ENCODE data around the gene CSH1.
"Not testable (repeated sequence)": the region's sequence is repeated elsewhere in the genome, so short reads cannot be mapped to it uniquely, and the experiment has no call there.

CSH1 gene

GRCh38 chr17:63896524-63897354 lies at the start of gene CSH1:
TSS of gene CSH1 (minus strand) at chr17:63896574. CDS start at chr17:63896511, 63 bp downstream.
- DNase-seq: not testable (repeated sequence)

DNA sequence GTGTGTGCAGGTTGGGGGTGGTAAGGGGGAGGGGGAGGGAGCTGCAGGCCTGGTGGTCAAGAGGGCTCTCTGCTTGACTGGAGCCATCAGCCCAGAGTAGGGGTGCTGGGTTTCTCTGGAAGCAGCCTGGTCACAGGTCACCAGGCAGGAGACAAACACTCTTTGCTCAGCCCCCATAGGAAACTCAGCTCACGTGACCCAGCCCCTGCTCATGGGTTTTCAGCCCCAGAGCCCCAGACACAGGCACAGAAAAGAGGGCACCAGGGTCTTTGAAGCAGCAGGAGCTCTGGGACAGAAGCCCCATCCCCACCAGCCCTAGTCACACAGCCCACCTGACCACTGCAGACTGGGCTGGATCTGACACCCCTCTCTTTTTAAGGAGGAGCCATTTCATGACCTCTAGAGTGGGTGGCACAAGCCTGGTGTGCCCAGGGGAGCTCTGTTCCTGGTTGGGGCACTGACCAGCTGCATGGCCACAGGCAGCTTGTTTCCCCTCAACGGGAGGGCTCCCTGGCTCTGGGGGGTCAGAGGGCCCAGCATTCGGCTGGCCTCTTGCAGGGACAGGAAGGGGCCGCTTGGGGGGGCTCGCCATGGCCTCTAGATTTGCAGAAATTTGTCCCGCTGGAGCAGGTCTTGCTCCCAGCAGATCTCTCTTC lies 49.5 kb upstream of the CSH1 start:
- peak; percentile 16 for DNase-seq

GRCh38 chr17:63944736-63945499 lies 48.5 kb upstream of the CSH1 start:
- no peak for DNase-seq

DNA sequence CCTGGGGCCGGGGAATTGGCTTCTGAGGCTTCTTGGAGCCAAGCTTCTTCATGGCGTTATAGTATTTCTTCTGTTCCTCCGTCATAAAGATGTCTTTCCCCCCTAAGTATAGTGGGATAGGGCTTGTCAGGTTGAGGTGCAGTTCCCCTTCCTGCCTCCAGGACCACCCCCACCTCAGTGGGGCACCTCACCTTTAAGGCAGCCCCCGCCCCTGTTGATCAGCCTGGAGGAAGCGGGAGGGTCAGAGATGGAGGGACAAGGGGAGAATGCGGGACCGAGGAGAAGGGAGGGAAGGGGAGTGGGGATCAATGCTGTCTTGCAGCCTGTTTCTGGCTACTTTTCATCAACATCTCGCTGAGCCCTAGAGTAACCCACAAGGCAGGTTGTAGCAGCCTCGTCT lies 47.4 kb upstream of the CSH1 start:
- DNase-seq: no peak

GRCh38 chr17:63942309-63942985 lies 46.1 kb upstream of the CSH1 start:
- no peak for DNase-seq

DNA sequence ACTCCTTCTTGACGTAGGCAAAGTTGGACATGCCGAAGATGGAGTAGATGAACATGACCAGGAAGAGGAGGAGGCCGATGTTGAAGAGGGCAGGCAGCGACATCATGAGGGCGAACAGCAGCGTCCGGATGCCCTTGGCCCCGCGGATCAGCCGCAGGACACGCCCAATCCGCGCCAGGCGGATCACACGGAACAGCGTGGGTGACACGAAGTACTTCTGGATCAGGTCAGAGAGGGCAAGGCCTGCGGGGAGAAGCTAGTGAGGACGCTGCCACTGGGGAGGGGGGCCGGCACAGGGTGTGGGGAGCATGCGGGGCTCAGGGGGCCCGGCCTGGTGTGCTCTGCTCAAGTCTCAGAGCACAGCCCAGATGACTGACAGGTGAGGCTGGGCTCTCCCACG lies 45.4 kb upstream of the CSH1 start:
- no peak for DNase-seq

DNA sequence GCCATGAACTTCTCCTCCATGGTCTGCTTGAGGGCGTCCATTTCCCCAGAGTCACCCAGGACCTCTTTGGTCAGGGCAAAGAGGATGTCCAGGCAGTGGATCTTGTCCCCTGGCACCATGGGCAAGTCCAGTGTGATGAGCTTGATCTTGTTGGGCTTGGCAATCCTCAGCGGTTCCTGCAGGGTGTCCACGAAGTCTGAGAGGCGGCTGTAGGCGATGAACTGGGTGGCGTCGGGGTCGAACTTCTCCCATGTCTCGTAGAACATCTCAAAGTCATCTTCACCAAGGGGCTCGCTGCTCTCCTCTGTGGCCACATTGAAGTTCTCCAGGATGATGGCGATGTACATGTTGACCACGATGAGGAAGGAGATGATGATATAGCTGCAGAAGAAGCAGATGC lies 44.8 kb upstream of the CSH1 start:
- DNase-seq: no peak

DNA sequence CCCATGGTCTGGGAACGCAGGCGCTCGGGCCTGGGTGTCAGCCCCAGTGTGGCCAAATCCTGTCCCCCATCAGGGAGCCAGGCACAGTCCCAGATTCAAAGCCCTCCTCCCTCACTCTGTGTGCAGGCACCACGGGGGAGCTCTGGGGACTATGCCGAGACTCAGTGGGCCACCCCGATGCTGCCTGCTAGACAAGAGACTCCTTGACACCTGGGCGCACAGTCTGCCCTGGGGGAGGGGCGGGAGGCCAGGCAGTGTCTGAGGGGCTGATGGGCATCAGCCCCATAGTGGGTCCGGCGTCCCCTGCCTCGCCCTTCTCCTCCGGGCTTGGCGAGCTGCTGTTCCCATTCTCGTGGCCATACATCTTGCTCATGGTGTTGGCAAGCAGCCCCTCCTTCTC lies 44.2 kb upstream of the CSH1 start:
- DNase-seq: no peak

- no peak for DNase-seq
Measured at GRCh38 chr17:63939884-63940283, 43.5 kb upstream of the CSH1 start.

DNA sequence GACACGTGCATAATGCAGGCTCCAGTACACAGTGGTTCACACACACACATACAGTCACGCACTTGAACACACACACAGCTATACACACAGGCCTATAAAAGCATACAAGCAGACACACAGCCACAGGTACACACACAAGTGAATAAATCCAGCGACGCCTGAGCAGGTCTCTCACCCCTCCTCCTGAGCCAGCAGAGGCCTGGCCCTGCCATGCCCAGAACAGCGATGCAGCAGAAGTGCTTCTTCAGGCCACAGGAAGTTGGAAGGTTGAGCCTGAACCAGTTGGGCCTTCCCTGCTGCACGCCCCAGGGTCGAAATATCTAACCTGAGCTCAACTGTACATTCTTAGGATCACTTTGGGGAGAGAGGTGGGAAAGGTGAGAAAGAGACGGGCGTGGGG lies 43.0 kb upstream of the CSH1 start:
- no peak for DNase-seq

- DNase-seq: no peak
Measured at GRCh38 chr17:63937920-63938319, 41.5 kb upstream of the CSH1 start.

DNA sequence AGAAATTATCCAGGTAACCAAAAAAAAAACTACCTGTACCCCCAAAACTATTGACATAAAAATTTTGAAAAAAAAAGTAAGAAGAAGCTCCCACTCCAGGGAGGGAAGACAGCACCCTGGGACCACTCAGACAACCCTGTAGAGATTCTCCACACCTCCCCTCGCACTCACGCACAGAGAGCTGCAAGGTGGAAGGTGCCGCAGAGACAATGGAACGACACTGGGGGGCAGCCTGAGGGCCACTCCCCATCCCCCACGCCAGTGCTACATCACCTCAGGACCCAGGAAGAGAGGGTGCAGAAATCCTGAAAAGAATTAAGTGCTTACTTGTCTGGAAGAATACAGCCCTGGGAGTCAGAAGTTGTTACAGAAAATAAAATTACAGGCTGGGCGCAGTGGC lies 40.9 kb upstream of the CSH1 start:
- DNase-seq: no peak

- DNase-seq: no peak
Measured at GRCh38 chr17:63934183-63935112, 38.1 kb upstream of the CSH1 start.

DNA sequence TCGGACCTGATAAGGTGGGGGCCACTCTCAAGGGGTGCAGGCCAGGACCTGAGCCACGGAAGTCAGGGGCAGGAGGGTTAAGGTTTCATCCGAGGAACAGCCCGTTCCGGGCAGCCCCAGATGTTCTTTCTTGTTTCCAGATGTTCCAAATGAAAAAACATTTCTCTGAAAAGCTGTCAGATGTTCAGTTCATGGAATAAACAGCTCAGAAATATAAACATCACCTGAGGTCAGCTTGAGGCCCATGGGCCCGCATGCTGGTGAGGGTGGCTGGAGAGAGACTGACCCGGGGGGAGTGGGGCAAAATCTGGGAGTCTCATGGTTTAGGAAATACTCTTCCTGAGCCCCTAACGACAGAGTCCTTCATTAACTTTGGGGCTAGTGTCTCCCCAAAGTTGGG lies 37.2 kb upstream of the CSH1 start:
- DNase-seq: no peak

GRCh38 chr17:63932721-63933120 lies 36.3 kb upstream of the CSH1 start:
- DNase-seq: no peak

- DNase-seq: no peak
Measured at GRCh38 chr17:63931981-63932561, 35.7 kb upstream of the CSH1 start, which contains the start of gene CD79B. TSS of gene CD79B (minus strand) at chr17:63932331. CDS start at chr17:63932261, 70 bp downstream.

- DNase-seq: no peak
Measured at GRCh38 chr17:63930951-63931575, 34.7 kb upstream of the CSH1 start.

DNA sequence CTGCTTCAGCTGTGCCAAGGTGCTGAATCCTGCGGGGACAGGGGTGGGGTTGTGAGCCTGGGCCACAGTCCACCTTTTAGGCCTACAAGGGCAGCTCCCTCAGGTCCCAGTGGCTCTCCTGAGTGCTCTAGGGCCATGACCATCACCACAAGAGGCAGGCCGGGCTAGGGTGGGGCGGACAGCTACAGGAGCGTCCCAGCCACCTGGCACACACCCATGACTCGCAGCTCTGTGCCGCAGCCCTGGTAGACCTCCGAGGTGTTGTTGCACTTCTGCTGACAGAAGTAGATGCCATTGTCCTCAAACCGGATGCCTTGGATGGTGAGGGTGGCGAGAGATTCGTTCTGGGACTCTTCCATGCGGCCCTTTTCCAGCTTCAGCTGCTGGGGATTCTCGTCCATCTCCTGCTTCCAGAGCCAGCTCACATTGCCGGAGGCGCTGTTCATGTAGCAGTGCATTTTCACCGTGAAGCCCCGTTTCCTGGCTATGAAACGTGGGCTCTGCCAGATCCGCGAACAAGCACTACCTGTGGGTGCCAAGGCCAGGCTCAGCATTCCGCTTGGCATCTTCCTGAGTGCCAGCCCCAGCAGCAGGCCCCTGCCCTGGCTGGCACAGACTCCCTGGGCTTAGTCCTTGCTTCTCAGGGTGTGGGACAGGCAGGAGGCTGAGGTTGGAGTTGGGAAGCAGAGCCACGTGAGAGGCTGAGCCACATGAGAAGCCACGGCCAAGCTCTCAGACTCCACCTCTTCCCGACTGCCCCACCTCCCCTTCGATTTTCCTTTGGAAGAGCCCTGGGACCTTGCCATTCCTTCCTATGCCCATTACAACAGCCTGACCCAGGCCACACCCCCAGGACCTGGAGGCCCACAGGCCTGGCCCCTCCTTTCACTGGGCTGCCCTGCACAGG lies 33.7 kb upstream of the CSH1 start:
- no peak for DNase-seq

DNA sequence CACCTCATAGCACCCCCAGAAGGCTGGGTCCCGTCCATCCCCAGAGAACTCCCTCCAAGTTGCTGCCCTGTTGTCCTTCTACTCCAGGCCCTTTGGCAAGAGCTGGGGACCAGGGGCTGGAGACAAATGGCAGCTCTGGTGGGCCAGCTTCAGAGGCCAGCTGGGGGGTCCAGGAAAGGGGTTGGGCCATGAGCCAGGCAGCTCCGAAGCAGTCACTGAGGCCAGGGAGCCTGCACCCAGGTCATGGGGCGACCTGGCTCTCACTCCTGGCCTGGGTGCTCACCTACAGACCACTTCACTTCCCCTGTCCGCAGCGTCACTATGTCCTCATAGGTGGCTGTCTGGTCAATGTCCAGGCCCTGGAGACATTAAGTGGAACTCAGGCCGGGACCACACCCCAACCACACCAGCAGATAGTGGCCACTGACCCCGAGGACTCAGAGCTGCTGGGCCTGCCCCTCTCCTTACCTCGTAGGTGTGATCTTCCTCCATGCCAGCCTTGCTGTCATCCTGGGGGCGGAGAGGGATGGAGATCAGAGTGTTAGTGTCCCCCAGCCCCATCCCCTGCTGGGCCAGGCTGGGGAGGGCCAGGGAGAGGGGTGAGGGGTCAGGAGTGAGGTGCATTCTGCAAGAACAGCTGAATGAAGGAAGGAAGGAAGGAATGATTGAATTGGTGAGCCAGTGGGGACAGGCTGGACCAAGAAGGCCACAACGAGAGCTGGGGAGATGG lies 32.8 kb upstream of the CSH1 start:
- no peak for DNase-seq

Measured in eye (tissue), 1 donor.